Mesenteric fat pad (tissue), 1 donor: ENCODE measurements around the gene RASSF8. TPM values are rescaled to one million over a fixed set of nuclear protein-coding genes. Genes with fewer than 3 reads are reported as not detected.

Experiments
- DNase-seq: peaks from one replicate; pipeline ENCODE4 v3.0.0-alpha.2; 2020; ENCODE audit warnings: low spot score
- total RNA-seq: library from RNA; stranded (reverse); fragmentation: NEBNext Ultra II Directional; extraction: Animal tissue kit (Norgen Biotek cat#: 25700); gene quantifications from one replicate; pipeline ENCODE4 v1.2.1, GENCODE V29; 2021
- donor health status: DM: yes; HTN: yes; CAD: no.

The RASSF8 gene
- total RNA-seq, 1 donor from 2014 or later = 47.0 TPM

- DNase-seq = no peak
Measured at GRCh38 chr12:26028953-26029735, 70.7 kb downstream of the RASSF8 start.

- DNase-seq = no peak
Measured at GRCh38 chr12:26029736-26030022, 71.2 kb downstream of the RASSF8 start.

- DNase-seq = no peak
Measured at GRCh38 chr12:26030371-26030770, 71.9 kb downstream of the RASSF8 start.

- no peak for DNase-seq
Measured at GRCh38 chr12:26031318-26031717, 72.8 kb downstream of the RASSF8 start.

GRCh38 chr12:26031827-26032226 lies 73.3 kb downstream of the RASSF8 start:
- no peak for DNase-seq

- DNase-seq = no peak
Measured at GRCh38 chr12:26032290-26032689, 73.8 kb downstream of the RASSF8 start.

- DNase-seq = no peak
Measured at GRCh38 chr12:26032719-26033241, 74.3 kb downstream of the RASSF8 start.

- DNase-seq = no peak
Measured at GRCh38 chr12:26034371-26035142, 76.1 kb downstream of the RASSF8 start.

GRCh38 chr12:26036877-26037276 lies 78.4 kb downstream of the RASSF8 start:
- DNase-seq = no peak

GRCh38 chr12:26037615-26038220 lies 79.2 kb downstream of the RASSF8 start:
- DNase-seq = no peak

- DNase-seq = no peak
Measured at GRCh38 chr12:26042645-26043044, 84.2 kb downstream of the RASSF8 start.

- no peak for DNase-seq
Measured at GRCh38 chr12:26043135-26044006, 84.9 kb downstream of the RASSF8 start.

GRCh38 chr12:26044007-26044394 lies 85.5 kb downstream of the RASSF8 start:
- DNase-seq = no peak

- DNase-seq = no peak
Measured at GRCh38 chr12:26044592-26044991, 86.1 kb downstream of the RASSF8 start.

GRCh38 chr12:26046203-26046602 lies 87.7 kb downstream of the RASSF8 start:
- DNase-seq = no peak

- DNase-seq = no peak
Measured at GRCh38 chr12:26046906-26047305, 88.4 kb downstream of the RASSF8 start.

GRCh38 chr12:26047401-26048226 lies 89.1 kb downstream of the RASSF8 start:
- no peak for DNase-seq

- DNase-seq = no peak
Measured at GRCh38 chr12:26052652-26053051, 94.2 kb downstream of the RASSF8 start.

GRCh38 chr12:26054383-26054782 lies 95.9 kb downstream of the RASSF8 start:
- DNase-seq = no peak

- no peak for DNase-seq
Measured at GRCh38 chr12:26055087-26055486, 96.6 kb downstream of the RASSF8 start.
